BJ (cell line): ENCODE measurements around the gene NHLRC3. TPM values are rescaled to one million over a fixed set of nuclear protein-coding genes. Genes with fewer than 3 reads are reported as not detected.

Experiments
- CTCF ChIA-PET: fragments of 350-600 bp; formaldehyde crosslinking; extraction: SDS; loops from one replicate; lab custom pipeline; 2021; ENCODE audit warnings: antibody characterized with exemption, inconsistent platforms; lab: Yijun Ruan, JAX
- POLR2A ChIA-PET: fragments of 300-600 bp; sonication (Branson Sonifier 250); formaldehyde crosslinking; extraction: SDS; loops from one replicate; lab custom pipeline; 2021; ENCODE audit warnings: antibody characterized with exemption; lab: Charles Lee
- DNase-seq: peaks from one replicate; pipeline ENCODE4 v3.0.0-alpha.2; 2011; ENCODE audit warnings: low read depth
- H3K27me3 ChIP-seq: 2 replicates; pipeline ENCODE4 v1.6.0; 2011; ENCODE audit warnings: low read length; ENCODE audit not compliant: control insufficient read depth, insufficient read depth
- H3K36me3 ChIP-seq: 2 replicates; pipeline ENCODE4 v1.5.1; 2011; ENCODE audit warnings: low read length; ENCODE audit not compliant: control insufficient read depth, insufficient read depth
- H3K4me3 ChIP-seq: 2 replicates; pipeline ENCODE4 v1.5.1; 2011; ENCODE audit warnings: low read depth, mild to moderate bottlenecking, control low read depth, low read length
- CTCF ChIP-seq: IDR thresholded peaks from 2 replicates; pipeline ENCODE4 v1.5.1; 2011; ENCODE audit warnings: low read depth, mild to moderate bottlenecking, control low read depth, inconsistent platforms, low read length, moderate library complexity; ENCODE audit not compliant: insufficient read depth
- polyA plus RNA-seq: library from polyadenylated mRNA; depleted of rRNA; stranded (reverse); fragments of >200 nt; gene quantifications from 2 replicates; pipeline ENCODE4 v1.2.3, GENCODE V29; 2011

The NHLRC3 gene
- polyA plus RNA-seq, 1 experiment = 6.8 TPM

DNA sequence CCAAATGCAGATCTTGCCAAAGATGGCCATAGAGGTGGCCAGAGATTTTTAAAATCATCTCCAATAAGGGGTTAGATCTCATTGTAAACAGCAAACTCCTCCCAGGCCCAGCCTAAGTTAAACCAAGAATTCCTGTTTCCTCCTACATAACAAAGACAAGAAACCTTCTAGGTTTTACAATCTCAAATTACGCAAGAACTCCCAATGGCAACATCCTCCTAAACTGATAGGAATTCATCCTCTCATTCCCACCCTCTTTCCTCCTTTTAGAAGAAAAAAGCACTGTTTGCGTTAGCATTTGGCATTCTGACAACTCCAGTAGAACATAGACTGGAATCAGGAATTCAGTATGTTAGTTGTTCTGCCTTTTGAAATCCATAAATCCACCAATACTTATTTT, 14.9 kb upstream of the NHLRC3 start:
- peak; percentile 6 for DNase-seq
- Histone ChIP-seq H3K4me3 (no peak overlapping the region), H3K36me3 (peaks cover 8% of the 10 kb centered on the region), H3K27me3 (no peaks in the 10 kb centered on the region)
- ChIA-PET POLR2A (no interaction called here), CTCF (interaction anchor here (0.9 kb wide), 1 partner anchor 9 kb away, joined by 3 read pairs; no protein-coding TSS in a partner anchor)
- TF ChIP-seq CTCF = no peak

GRCh38 chr13:39023761-39024160, 14.5 kb upstream of the NHLRC3 start:
- TF ChIP-seq CTCF = no peak
- no peak overlapping the region for H3K4me3 ChIP-seq
- CTCF ChIA-PET = interaction anchor here (0.9 kb wide), 1 partner anchor 8 kb away, joined by 3 read pairs; no protein-coding TSS in a partner anchor
- H3K27me3 ChIP-seq = no peaks in the 10 kb centered on the region
- H3K36me3 ChIP-seq = peaks cover 8% of the 10 kb centered on the region
- DNase-seq = no peak
- POLR2A ChIA-PET = interaction anchor here (0.6 kb wide), 1 partner anchor 14 kb away, joined by 4 read pairs; no protein-coding TSS in a partner anchor

DNA sequence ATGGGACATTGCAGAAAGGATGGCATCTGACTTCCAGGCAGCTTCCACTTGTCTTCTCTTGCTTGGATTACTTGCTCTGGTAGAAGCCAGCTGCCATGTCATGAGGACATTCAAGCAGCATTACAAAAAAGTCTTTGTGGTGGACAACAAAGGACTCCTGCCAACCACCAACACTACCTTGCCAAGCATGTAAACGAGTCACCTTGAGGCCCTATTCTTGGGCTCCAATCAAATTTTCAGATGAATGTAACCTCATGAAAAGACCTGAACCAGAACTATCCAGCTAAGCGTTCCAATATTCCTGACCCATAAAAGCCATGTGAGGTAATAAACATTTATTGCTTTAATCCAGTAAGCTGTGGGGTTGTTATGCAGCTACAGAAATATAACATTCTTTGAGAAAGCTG, 12.8 kb upstream of the NHLRC3 start:
- TF ChIP-seq CTCF = no peak
- Histone ChIP-seq H3K36me3 (peaks cover 8% of the 10 kb centered on the region), H3K4me3 (no peak overlapping the region), H3K27me3 (no peaks in the 10 kb centered on the region)
- DNase-seq = no peak
- ChIA-PET CTCF (no interaction called here), POLR2A (no interaction called here)

DNA sequence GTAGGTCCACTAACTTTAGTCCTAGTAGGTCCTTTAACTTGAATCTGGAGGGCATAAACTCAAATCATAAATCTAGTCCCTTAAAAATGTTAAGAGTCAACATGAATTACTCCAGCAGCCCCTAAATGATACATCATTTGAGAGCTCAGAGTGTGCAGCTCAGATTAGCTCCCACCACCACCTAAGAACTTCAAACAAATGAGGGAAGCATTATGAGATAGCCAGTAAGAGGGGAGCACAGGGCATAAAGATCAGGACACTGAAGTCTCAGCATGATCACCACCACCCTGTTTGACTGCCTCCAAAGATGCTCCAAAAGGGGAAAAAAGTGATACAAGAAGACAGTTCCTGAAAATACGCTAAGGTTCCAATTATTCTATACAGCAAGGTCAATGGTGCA, 6.1 kb upstream of the NHLRC3 start:
- no peak for DNase-seq
- Histone ChIP-seq H3K36me3 (no peaks in the 10 kb centered on the region), H3K4me3 (no peak overlapping the region), H3K27me3 (no peaks in the 10 kb centered on the region)
- ChIA-PET CTCF (interaction anchor here (0.7 to 1.1 kb wide), 3 partner anchors 9 to 383 kb away, joined by 3 read pairs; no protein-coding TSS in a partner anchor), POLR2A (no interaction called here)
- no peak for TF ChIP-seq CTCF

- DNase-seq = no peak
- no peak for TF ChIP-seq CTCF
- H3K27me3 ChIP-seq = no peaks in the 10 kb centered on the region
- H3K4me3 ChIP-seq = no peak overlapping the region
- CTCF ChIA-PET = no interaction called here
- no peaks in the 10 kb centered on the region for H3K36me3 ChIP-seq
- POLR2A ChIA-PET = no interaction called here
Measured at GRCh38 chr13:39034085-39034484, 4.2 kb upstream of the NHLRC3 start.
